ENCODE results near the gene GARNL3. TPM values are rescaled to one million over a fixed set of nuclear protein-coding genes. Genes with fewer than 3 reads are reported as not detected.
A peak's percentile ranks its signal among the peaks of the same experiment; 100 is the strongest.

The GARNL3 gene
- total RNA-seq, 6 experiments from 2014 or later = 4.4 to 9.7 (median 6.1) TPM

GRCh38 chr9:127225801-127226625, 38.6 kb upstream of the GARNL3 start:
- 39% methylated on average over 22 of the region's 42 CpGs for WGBS (ENCODE audit: insufficient coverage, low coverage, low lambda C conversion rate, missing lambda C conversion rate)
- H3K27ac ChIP-seq = no peak overlapping the region
- intact Hi-C loops (cut with DNase I) = no loop called here
- ATAC-seq (no peak), DNase-seq (no peak)
- TF ChIP-seq POLR2A (IDR thresholded peaks at IDR 0.05) (no peak), CTCF (IDR thresholded peaks at IDR 0.05) (no peak)
- H3K9me3 ChIP-seq = no peaks in the 10 kb centered on the region
- peak overlapping the region in 1 of 3 donors; percentile 69 for H3K4me3 ChIP-seq
- no peaks in the 10 kb centered on the region for H3K27me3 ChIP-seq
- H3K36me3 ChIP-seq = no peaks in the 10 kb centered on the region
- peaks cover 0 to 4% (median 0%) of the 10 kb centered on the region in 4 donors for H3K4me1 ChIP-seq

GRCh38 chr9:127229691-127230417, 34.7 kb upstream of the GARNL3 start:
- no peaks in the 10 kb centered on the region for H3K9me3 ChIP-seq
- ATAC-seq = no peak
- 76% methylated on average over 3 of the region's 4 CpGs for WGBS (ENCODE audit: insufficient coverage, low coverage, low lambda C conversion rate, missing lambda C conversion rate)

GRCh38 chr9:127231666-127232065, 32.9 kb upstream of the GARNL3 start:
- ATAC-seq (no peak), DNase-seq (no peak)
- Histone ChIP-seq H3K9me3 (no peaks in the 10 kb centered on the region), H3K27me3 (no peaks in the 10 kb centered on the region), H3K4me1 (no peaks in the 10 kb centered on the region), H3K27ac (no peak overlapping the region), H3K36me3 (no peaks in the 10 kb centered on the region), H3K4me3 (no peak overlapping the region)
- intact Hi-C loops (cut with DNase I) = no loop called here
- 89% methylated on average over 3 of the region's 3 CpGs for WGBS (ENCODE audit: insufficient coverage, low coverage, low lambda C conversion rate, missing lambda C conversion rate)
- TF ChIP-seq POLR2A (IDR thresholded peaks at IDR 0.05) = no peak
- no peak for TF ChIP-seq CTCF (IDR thresholded peaks at IDR 0.05)

More at GRCh38 chr9:127229691-127230417, 34.7 kb upstream of the GARNL3 start:
- no peak overlapping the region for H3K27ac ChIP-seq
- H3K4me3 ChIP-seq = no peak overlapping the region
- DNase-seq = no peak
- H3K27me3 ChIP-seq = no peaks in the 10 kb centered on the region
- intact Hi-C loops (cut with DNase I) = no loop called here
- H3K36me3 ChIP-seq = no peaks in the 10 kb centered on the region
- TF ChIP-seq CTCF (IDR thresholded peaks at IDR 0.05) = no peak
- no peak for TF ChIP-seq POLR2A (IDR thresholded peaks at IDR 0.05)
- no peaks in the 10 kb centered on the region for H3K4me1 ChIP-seq

GRCh38 chr9:127232833-127233549, 31.6 kb upstream of the GARNL3 start:
- Histone ChIP-seq H3K9me3 (no peaks in the 10 kb centered on the region), H3K4me3 (no peak overlapping the region), H3K36me3 (no peaks in the 10 kb centered on the region), H3K4me1 (no peaks in the 10 kb centered on the region), H3K27me3 (no peaks in the 10 kb centered on the region), H3K27ac (no peak overlapping the region)
- TF ChIP-seq CTCF (IDR thresholded peaks at IDR 0.05) = no peak
- TF ChIP-seq POLR2A (IDR thresholded peaks at IDR 0.05) = no peak
- ATAC-seq (no peak), DNase-seq (no peak)
- intact Hi-C loops (cut with DNase I) = no loop called here
- 86% methylated on average over 4 of the region's 4 CpGs for WGBS (ENCODE audit: insufficient coverage, low coverage, low lambda C conversion rate, missing lambda C conversion rate)

Data from right lobe of liver (tissue), 6 donors.